Activated naive CD8-positive, alpha-beta T cell treated with anti-CD3 and anti-CD28 coated beads for 36 hours (primary cell): ENCODE measurements around the gene SDK1. TPM values are rescaled to one million over a fixed set of nuclear protein-coding genes. Genes with fewer than 3 reads are reported as not detected.

Source experiments
- DNase-seq: peaks from one replicate; pipeline ENCODE4 v3.0.0; 2021
- H3K27ac Mint-ChIP-seq: one replicate; pipeline ENCODE4 v1.8.0; 2022; ENCODE audit warnings: mild to moderate bottlenecking, moderate library complexity, mixed read lengths
- H3K27me3 Mint-ChIP-seq: one replicate; pipeline ENCODE4 v1.8.0; 2022; ENCODE audit warnings: mild to moderate bottlenecking, mixed read lengths
- H3K36me3 Mint-ChIP-seq: one replicate; pipeline ENCODE4 v1.8.0; 2021; ENCODE audit warnings: mild to moderate bottlenecking, mixed read lengths
- H3K4me1 Mint-ChIP-seq: one replicate; pipeline ENCODE4 v1.8.0; 2021; ENCODE audit warnings: mixed read lengths
- H3K4me3 Mint-ChIP-seq: one replicate; pipeline ENCODE4 v1.8.0; 2022; ENCODE audit warnings: mild to moderate bottlenecking, moderate library complexity, mixed read lengths
- H3K9me3 Mint-ChIP-seq: one replicate; pipeline ENCODE4 v1.8.0; 2022; ENCODE audit warnings: mixed read lengths
- total RNA-seq, 2 experiments: library from RNA; stranded (reverse); gene quantifications; one replicate each; pipeline ENCODE4 v1.2.3, GENCODE V29; 2021

Gene SDK1
- total RNA-seq, 2 experiments from 2014 or later, result 0.49 to 0.54 TPM

GRCh38 chr7:4269086-4269485 lies 968.0 kb downstream of the SDK1 start:
- no peaks in the 10 kb centered on the region for H3K36me3 Mint-ChIP-seq
- peaks cover 17% of the 10 kb centered on the region for H3K27me3 Mint-ChIP-seq

GRCh38 chr7:4269746-4270145 lies 968.7 kb downstream of the SDK1 start:
- Mint-ChIP-seq H3K27me3 (peaks cover 17% of the 10 kb centered on the region), H3K4me3 (no peak overlapping the region), H3K4me1 (no peaks in the 10 kb centered on the region), H3K9me3 (peaks cover 5% of the 10 kb centered on the region), H3K36me3 (no peaks in the 10 kb centered on the region), H3K27ac (no peak overlapping the region)
- DNase-seq, result no peak

More at GRCh38 chr7:4269086-4269485, 968.0 kb downstream of the SDK1 start:
- no peak overlapping the region for H3K4me3 Mint-ChIP-seq
- H3K4me1 Mint-ChIP-seq, result no peaks in the 10 kb centered on the region
- H3K9me3 Mint-ChIP-seq, result peaks cover 1% of the 10 kb centered on the region
- no peak overlapping the region for H3K27ac Mint-ChIP-seq
- DNase-seq, result no peak

GRCh38 chr7:4270268-4270667 lies 969.2 kb downstream of the SDK1 start:
- no peak for DNase-seq
- Mint-ChIP-seq H3K27ac (no peak overlapping the region), H3K27me3 (peaks cover 16% of the 10 kb centered on the region), H3K4me1 (no peaks in the 10 kb centered on the region), H3K9me3 (peaks cover 5% of the 10 kb centered on the region), H3K36me3 (no peaks in the 10 kb centered on the region), H3K4me3 (no peak overlapping the region)

GRCh38 chr7:4270941-4271715 lies 970.1 kb downstream of the SDK1 start:
- Mint-ChIP-seq H3K4me3 (no peak overlapping the region), H3K4me1 (no peaks in the 10 kb centered on the region), H3K27ac (no peak overlapping the region), H3K9me3 (peaks cover 5% of the 10 kb centered on the region), H3K36me3 (no peaks in the 10 kb centered on the region), H3K27me3 (peaks cover 7% of the 10 kb centered on the region)
- no peak for DNase-seq

- H3K27me3 Mint-ChIP-seq, result peaks cover 3% of the 10 kb centered on the region
- no peak overlapping the region for H3K4me3 Mint-ChIP-seq
- no peak overlapping the region for H3K27ac Mint-ChIP-seq
- DNase-seq, result no peak
- H3K4me1 Mint-ChIP-seq, result no peaks in the 10 kb centered on the region
- no peaks in the 10 kb centered on the region for H3K36me3 Mint-ChIP-seq
- H3K9me3 Mint-ChIP-seq, result peaks cover 5% of the 10 kb centered on the region
Observed at GRCh38 chr7:4271716-4272015, 970.6 kb downstream of the SDK1 start.

GRCh38 chr7:4272141-4272540 lies 971.1 kb downstream of the SDK1 start:
- Mint-ChIP-seq H3K4me3 (no peak overlapping the region), H3K36me3 (no peaks in the 10 kb centered on the region)

GRCh38 chr7:4273566-4274230 lies 972.6 kb downstream of the SDK1 start:
- peaks cover under 1% of the 10 kb centered on the region for H3K27me3 Mint-ChIP-seq
- H3K27ac Mint-ChIP-seq, result no peak overlapping the region
- H3K4me1 Mint-ChIP-seq, result no peaks in the 10 kb centered on the region
- peaks cover 5% of the 10 kb centered on the region for H3K9me3 Mint-ChIP-seq
- DNase-seq, result no peak
- no peak overlapping the region for H3K4me3 Mint-ChIP-seq
- no peaks in the 10 kb centered on the region for H3K36me3 Mint-ChIP-seq

More at GRCh38 chr7:4272141-4272540, 971.1 kb downstream of the SDK1 start:
- Mint-ChIP-seq H3K4me1 (no peaks in the 10 kb centered on the region), H3K27ac (no peak overlapping the region), H3K27me3 (peaks cover 3% of the 10 kb centered on the region), H3K9me3 (peaks cover 5% of the 10 kb centered on the region)
- no peak for DNase-seq

GRCh38 chr7:4274286-4274685 lies 973.2 kb downstream of the SDK1 start:
- H3K4me1 Mint-ChIP-seq, result no peaks in the 10 kb centered on the region
- H3K36me3 Mint-ChIP-seq, result no peaks in the 10 kb centered on the region

GRCh38 chr7:4277936-4278335 lies 976.9 kb downstream of the SDK1 start:
- Mint-ChIP-seq H3K27ac (no peak overlapping the region), H3K27me3 (peaks cover 5% of the 10 kb centered on the region), H3K9me3 (peaks cover 6% of the 10 kb centered on the region), H3K4me3 (no peak overlapping the region), H3K4me1 (no peaks in the 10 kb centered on the region), H3K36me3 (no peaks in the 10 kb centered on the region)
- no peak for DNase-seq

More at GRCh38 chr7:4274286-4274685, 973.2 kb downstream of the SDK1 start:
- H3K27ac Mint-ChIP-seq, result no peak overlapping the region
- peaks cover 5% of the 10 kb centered on the region for H3K9me3 Mint-ChIP-seq
- H3K27me3 Mint-ChIP-seq, result no peaks in the 10 kb centered on the region
- no peak for DNase-seq
- H3K4me3 Mint-ChIP-seq, result no peak overlapping the region

- peaks cover 6% of the 10 kb centered on the region for H3K9me3 Mint-ChIP-seq
- H3K4me1 Mint-ChIP-seq, result no peaks in the 10 kb centered on the region
- peaks cover 5% of the 10 kb centered on the region for H3K27me3 Mint-ChIP-seq
- H3K27ac Mint-ChIP-seq, result no peak overlapping the region
- no peak for DNase-seq
- H3K36me3 Mint-ChIP-seq, result no peaks in the 10 kb centered on the region
- H3K4me3 Mint-ChIP-seq, result no peak overlapping the region
Observed at GRCh38 chr7:4279216-4279615, 978.2 kb downstream of the SDK1 start.

GRCh38 chr7:4281231-4281993 lies 980.4 kb downstream of the SDK1 start:
- no peaks in the 10 kb centered on the region for H3K4me1 Mint-ChIP-seq
- peaks cover 5% of the 10 kb centered on the region for H3K27me3 Mint-ChIP-seq
- H3K9me3 Mint-ChIP-seq, result peaks cover 2% of the 10 kb centered on the region
- no peaks in the 10 kb centered on the region for H3K36me3 Mint-ChIP-seq
- DNase-seq, result no peak
- no peak overlapping the region for H3K4me3 Mint-ChIP-seq
- H3K27ac Mint-ChIP-seq, result no peak overlapping the region

- no peaks in the 10 kb centered on the region for H3K36me3 Mint-ChIP-seq
- H3K27me3 Mint-ChIP-seq, result peaks cover 5% of the 10 kb centered on the region
- no peak overlapping the region for H3K27ac Mint-ChIP-seq
- no peak overlapping the region for H3K4me3 Mint-ChIP-seq
- no peaks in the 10 kb centered on the region for H3K4me1 Mint-ChIP-seq
- DNase-seq, result no peak
- peaks cover 2% of the 10 kb centered on the region for H3K9me3 Mint-ChIP-seq
Observed at GRCh38 chr7:4282434-4283223, 981.6 kb downstream of the SDK1 start.

- no peak overlapping the region for H3K4me3 Mint-ChIP-seq
- no peak overlapping the region for H3K27ac Mint-ChIP-seq
- no peak for DNase-seq
- peaks cover 3% of the 10 kb centered on the region for H3K9me3 Mint-ChIP-seq
- H3K27me3 Mint-ChIP-seq, result peaks cover 15% of the 10 kb centered on the region
- H3K4me1 Mint-ChIP-seq, result no peaks in the 10 kb centered on the region
- H3K36me3 Mint-ChIP-seq, result no peaks in the 10 kb centered on the region
Observed at GRCh38 chr7:4286351-4286750, 985.3 kb downstream of the SDK1 start.

- H3K27ac Mint-ChIP-seq, result no peak overlapping the region
- no peak for DNase-seq
- no peaks in the 10 kb centered on the region for H3K36me3 Mint-ChIP-seq
- H3K9me3 Mint-ChIP-seq, result peaks cover 8% of the 10 kb centered on the region
- no peak overlapping the region for H3K4me3 Mint-ChIP-seq
- peaks cover 17% of the 10 kb centered on the region for H3K27me3 Mint-ChIP-seq
- no peaks in the 10 kb centered on the region for H3K4me1 Mint-ChIP-seq
Observed at GRCh38 chr7:4288791-4289394, 987.8 kb downstream of the SDK1 start.
